IMR-90 (cell line): ENCODE measurements around the gene PSAP. TPM values are rescaled to one million over a fixed set of nuclear protein-coding genes. Genes with fewer than 3 reads are reported as not detected.

Experiments used
- ATAC-seq: fragments of 200-7000 bp; cut with Tn5 transposase; 2 replicates; pipeline ENCODE4 v1.9.1; 2020; ENCODE audit warnings: low read depth, mild to moderate bottlenecking, moderate library complexity
- BruUV-seq: library from RNA; stranded (reverse); fragments of 400-500 nt; replicated peaks from 2 replicates; lab custom pipeline; 2021; lab: Mats Ljungman, UMichigan
- CTCF ChIA-PET: fragments of 300-600 bp; formaldehyde crosslinking; extraction: SDS; loops from one replicate; lab custom pipeline; 2021; ENCODE audit warnings: antibody characterized with exemption; lab: Yijun Ruan, JAX
- POLR2A ChIA-PET: fragments of 300-600 bp; sonication (Branson Sonifier 250); formaldehyde crosslinking; loops from one replicate; lab custom pipeline; 2022; ENCODE audit warnings: antibody characterized with exemption; ENCODE audit not compliant: unreplicated experiment; lab: Charles Lee
- DNase-seq: peaks from one replicate; pipeline ENCODE4 v3.0.0; 2013
- H2AFZ ChIP-seq: replicated peaks from 2 replicates; pipeline ENCODE3; 2013; ENCODE audit warnings: low read length, mild to moderate bottlenecking; ENCODE audit not compliant: poor library complexity
- H2AK5ac ChIP-seq: 2 replicates; pipeline ENCODE4 v1.6.1; 2013; ENCODE audit warnings: low read depth, low read length, inconsistent platforms
- H2AK9ac ChIP-seq: replicated peaks from 2 replicates; pipeline ENCODE3; 2013; ENCODE audit warnings: mild to moderate bottlenecking, low read depth, low read length, moderate library complexity; ENCODE audit not compliant: poor library complexity
- H2BK120ac ChIP-seq: 2 replicates; pipeline ENCODE4 v1.6.1; 2013; ENCODE audit warnings: low read depth, low read length, inconsistent platforms
- H2BK15ac ChIP-seq: 3 replicates; pipeline ENCODE4 v1.6.1; 2013; ENCODE audit warnings: low read depth, low read length, inconsistent platforms
- H2BK20ac ChIP-seq: 2 replicates; pipeline ENCODE4 v1.6.1; 2013; ENCODE audit warnings: low read depth, mild to moderate bottlenecking, inconsistent platforms, low read length, moderate library complexity
- H2BK5ac ChIP-seq: 2 replicates; pipeline ENCODE4 v1.6.1; 2013; ENCODE audit warnings: mild to moderate bottlenecking, low read depth, low read length, inconsistent platforms; ENCODE audit not compliant: poor library complexity, severe bottlenecking
- H3K14ac ChIP-seq: replicated peaks from 2 replicates; pipeline ENCODE4 v1.6.1; 2013; ENCODE audit warnings: low read depth, low read length, inconsistent platforms
- H3K18ac ChIP-seq: 2 replicates; pipeline ENCODE4 v1.6.1; 2013; ENCODE audit warnings: low read depth, low read length, control low read depth
- H3K23ac ChIP-seq: 2 replicates; pipeline ENCODE4 v1.6.1; 2013; ENCODE audit warnings: low read depth, low read length, inconsistent platforms
- H3K27ac ChIP-seq: 2 replicates; pipeline ENCODE4 v1.5.1; 2013; ENCODE audit warnings: mild to moderate bottlenecking, control low read depth, low read length; ENCODE audit not compliant: insufficient read depth
- H3K27me3 ChIP-seq: 2 replicates; pipeline ENCODE4 v1.6.1; 2013; ENCODE audit warnings: low read length; ENCODE audit not compliant: control insufficient read depth, insufficient read depth
- H3K36me3 ChIP-seq: 2 replicates; pipeline ENCODE4 v1.6.1; 2013; ENCODE audit warnings: low read length, mixed read lengths; ENCODE audit not compliant: control insufficient read depth, insufficient read depth
- H3K4ac ChIP-seq: 2 replicates; pipeline ENCODE4 v1.6.1; 2013; ENCODE audit warnings: low read depth, low read length, inconsistent platforms
- H3K4me1 ChIP-seq: 2 replicates; pipeline ENCODE4 v1.6.1; 2013; ENCODE audit warnings: low read length, mixed read lengths; ENCODE audit not compliant: control insufficient read depth, insufficient read depth
- H3K4me2 ChIP-seq: 2 replicates; pipeline ENCODE4 v1.6.1; 2013; ENCODE audit warnings: low read depth, mild to moderate bottlenecking, control low read depth, low read length, moderate library complexity
- H3K4me3 ChIP-seq: 2 replicates; pipeline ENCODE4 v1.5.1; 2013; ENCODE audit warnings: low read depth, mild to moderate bottlenecking, control low read depth, low read length, moderate library complexity; ENCODE audit not compliant: insufficient read depth
- H3K56ac ChIP-seq: 2 replicates; pipeline ENCODE4 v1.6.1; 2013; ENCODE audit warnings: low read length, inconsistent platforms; ENCODE audit not compliant: insufficient read depth; ENCODE audit errors: extremely low read depth
- H3K79me1 ChIP-seq, 2 experiments: 2 replicates each; pipeline ENCODE4 v1.6.1; 2013; ENCODE audit warnings: low read length in 2 of 2, inconsistent platforms in 1 of 2, low read depth in 1 of 2
- H3K9ac ChIP-seq: 2 replicates; pipeline ENCODE4 v1.6.1; 2013; ENCODE audit warnings: low read depth, low read length, control low read depth
- H3K9me1 ChIP-seq: 2 replicates; pipeline ENCODE4 v1.6.1; 2013; ENCODE audit warnings: low read length, inconsistent platforms; ENCODE audit not compliant: insufficient read depth
- H3K9me3 ChIP-seq: 2 replicates; pipeline ENCODE4 v1.6.1; 2013; ENCODE audit warnings: low read length; ENCODE audit not compliant: control insufficient read depth, insufficient read depth
- H4K20me1 ChIP-seq: 2 replicates; pipeline ENCODE4 v1.6.1; 2013; ENCODE audit warnings: low read length, inconsistent platforms; ENCODE audit not compliant: insufficient read depth
- H4K5ac ChIP-seq: 2 replicates; pipeline ENCODE4 v1.6.1; 2013; ENCODE audit warnings: mild to moderate bottlenecking, low read depth, low read length, control low read depth
- H4K8ac ChIP-seq, 2 experiments: 2 replicates each; pipeline ENCODE4 v1.6.1; 2013; ENCODE audit warnings: low read depth in 2 of 2, low read length in 2 of 2, control low read depth in 1 of 2, inconsistent platforms in 1 of 2
- H4K91ac ChIP-seq: 2 replicates; pipeline ENCODE4 v1.6.1; 2013; ENCODE audit warnings: low read depth, low read length, inconsistent platforms; ENCODE audit not compliant: insufficient read depth
- BHLHE40 ChIP-seq: fragments of 150-350 bp; IDR thresholded peaks from 2 replicates; pipeline ENCODE4 v1.6.1; 2016; ENCODE audit warnings: mild to moderate bottlenecking, low read depth, low read length
- CEBPB ChIP-seq: IDR thresholded peaks from 2 replicates; pipeline ENCODE4 v1.6.1; 2012; ENCODE audit warnings: low read depth, low read length, improper control_type of control experiment
- CHD1 ChIP-seq: IDR thresholded peaks from 2 replicates; pipeline ENCODE4 v1.6.1; 2012; ENCODE audit warnings: low read depth, low read length, improper control_type of control experiment
- CTCF ChIP-seq: conservative IDR thresholded peaks from 2 replicates; pipeline ENCODE4 v1.5.1; 2012; ENCODE audit warnings: mild to moderate bottlenecking, low read depth, low read length, improper control_type of control experiment
- ELK1 ChIP-seq: fragments of 150-350 bp; IDR thresholded peaks from 2 replicates; pipeline ENCODE4 v1.6.1; 2016; ENCODE audit warnings: low read depth, mild to moderate bottlenecking, low read length, moderate library complexity, borderline replicate concordance
- FOS ChIP-seq: fragments of 150-350 bp; IDR thresholded peaks from 2 replicates; pipeline ENCODE4 v1.6.1; 2016; ENCODE audit warnings: low read depth, low read length
- MAFK ChIP-seq: IDR thresholded peaks from 2 replicates; pipeline ENCODE4 v1.6.1; 2012; ENCODE audit warnings: low read depth, low read length, improper control_type of control experiment
- MAZ ChIP-seq: IDR thresholded peaks from 2 replicates; pipeline ENCODE4 v1.6.1; 2012; ENCODE audit warnings: low read depth, mild to moderate bottlenecking, low read length, improper control_type of control experiment, moderate library complexity, borderline replicate concordance
- MXI1 ChIP-seq: IDR thresholded peaks from 2 replicates; pipeline ENCODE4 v1.6.1; 2012; ENCODE audit warnings: low read depth, mild to moderate bottlenecking, low read length, moderate library complexity, borderline replicate concordance
- NFE2L2 ChIP-seq: fragments of 150-350 bp; IDR thresholded peaks from 2 replicates; pipeline ENCODE4 v1.6.1; 2016; ENCODE audit warnings: low read depth, mild to moderate bottlenecking, low read length
- POLR2A ChIP-seq: IDR thresholded peaks from 2 replicates; pipeline ENCODE4 v1.6.1; 2012; ENCODE audit warnings: mild to moderate bottlenecking, low read depth, low read length
- RAD21 ChIP-seq: IDR thresholded peaks from 2 replicates; pipeline ENCODE4 v1.6.1; 2012; ENCODE audit warnings: low read length, improper control_type of control experiment
- RCOR1 ChIP-seq: IDR thresholded peaks from 2 replicates; pipeline ENCODE4 v1.6.1; 2012; ENCODE audit warnings: mild to moderate bottlenecking, low read length, improper control_type of control experiment; ENCODE audit not compliant: insufficient replicate concordance
- RFX5 ChIP-seq: IDR thresholded peaks from 2 replicates; pipeline ENCODE4 v1.8.0; 2012; ENCODE audit warnings: low read depth, mild to moderate bottlenecking, low read length, moderate library complexity
- SMC3 ChIP-seq: fragments of 150-350 bp; IDR thresholded peaks from 2 replicates; pipeline ENCODE4 v1.6.1; 2016; ENCODE audit warnings: low read depth, mild to moderate bottlenecking, antibody characterized with exemption, low read length, moderate library complexity
- USF2 ChIP-seq: fragments of 150-350 bp; IDR thresholded peaks from 2 replicates; pipeline ENCODE4 v1.6.1; 2017; ENCODE audit warnings: mild to moderate bottlenecking, antibody characterized with exemption, low read length, low read depth
- WGBS, 2 experiments: methylation state at CpG; one replicate each; pipeline versions ENCODE4 v1.1.5 to v1.1.7; 2013; ENCODE audit warnings: missing lambda C conversion rate in 2 of 2; ENCODE audit not compliant: insufficient read length in 1 of 2; ENCODE audit errors: extremely low coverage in 2 of 2; 5-methylcytosine and 5-hydroxymethylcytosine counted together
- dilution Hi-C: fragments of 300-500 bp; cut with HindIII; formaldehyde crosslinking; loops from one replicate; pipeline ENCODE4 v1.14.3; 2018; ENCODE audit warnings: low sequenced_read_pairs; ENCODE audit not compliant: unreplicated experiment
- in situ Hi-C: fragments of 300-500 bp; cut with MboI; formaldehyde crosslinking; loops from 3 replicates; pipeline ENCODE4 v1.14.3; 2019; ENCODE audit warnings: low sequenced_read_pairs, inconsistent platforms, mixed read lengths
- intact Hi-C: fragments of 100-400 bp; cut with micrococcal nuclease; formaldehyde crosslinking; loops from 2 replicates; pipeline ENCODE4 v1.10.0; 2022
- polyA plus RNA-seq, 3 experiments: library from polyadenylated mRNA; depleted of rRNA; stranded (reverse); fragments of >200 nt; gene quantifications; 2 replicates each; pipeline ENCODE4 v1.2.3, GENCODE V29; 2012; ENCODE audit warnings: low replicate concordance in 1 of 3
- total RNA-seq: library from RNA; depleted of rRNA; stranded (reverse); fragments of >200 nt; gene quantifications from 2 replicates; pipeline ENCODE4 v1.2.3, GENCODE V29; 2012

The PSAP gene
- total and polyA plus RNA-seq, 2 of the 4 experiments (the other 2 are of a cell fraction), result 216 to 876 TPM

GRCh38 chr10:71780719-71781118 is 70.3 kb downstream of the PSAP start:
- Histone ChIP-seq H3K9ac (no peak overlapping the region), H3K27ac (no peak overlapping the region), H2AK9ac (peak overlapping the region; percentile 48), H4K8ac (no peak overlapping the region), H2AK5ac (no peak overlapping the region), H2BK120ac (no peak overlapping the region), H3K4ac (no peak overlapping the region), H3K9me3 (no peaks in the 10 kb centered on the region), H3K79me1 (no peaks in the 10 kb centered on the region), H3K36me3 (no peaks in the 10 kb centered on the region), H4K5ac (no peak overlapping the region), H3K27me3 (peaks cover 60% of the 10 kb centered on the region), H3K23ac (no peak overlapping the region), H3K4me2 (no peak overlapping the region), H2AFZ (no peak overlapping the region), H2BK15ac (no peak overlapping the region), H2BK5ac (no peak overlapping the region), H3K14ac (no peak overlapping the region), H2BK20ac (no peak overlapping the region), H3K56ac (no peak overlapping the region), H4K20me1 (no peaks in the 10 kb centered on the region), H3K4me3 (no peak overlapping the region), H3K4me1 (no peaks in the 10 kb centered on the region), H4K91ac (no peak overlapping the region), H3K9me1 (no peaks in the 10 kb centered on the region; the same call in 1 of the 2 replicates), H3K18ac (no peak overlapping the region)
- dilution Hi-C loops, result no loop called here
- in situ Hi-C loops, result no loop called here
- ChIA-PET POLR2A (no interaction called here), CTCF (no interaction called here)
- 73% methylated on average over 4 of the region's 9 CpGs; no CpG with 5 or more reads in 1 of the 2 experiments for WGBS, 2 experiments
- TF ChIP-seq RAD21 (no peak), MAZ (no peak), POLR2A (no peak), MXI1 (no peak), CTCF (no peak), RFX5 (no peak), CHD1 (no peak), ELK1 (no peak), RCOR1 (no peak), SMC3 (no peak), CEBPB (no peak), NFE2L2 (no peak), BHLHE40 (no peak), USF2 (no peak), MAFK (no peak), FOS (no peak)
- no peak for DNase-seq
- no TSS peak for BruUV-seq
- intact Hi-C loops, result no loop called here
- ATAC-seq, result no peak
